Endodermal cell (in vitro differentiated cells): ENCODE measurements around the gene TMC7. TPM values are rescaled to one million over a fixed set of nuclear protein-coding genes. Genes with fewer than 3 reads are reported as not detected.
"Not testable (repeated sequence)": the region's sequence is repeated elsewhere in the genome, so short reads cannot be mapped to it uniquely, and the experiment has no call there.

Experiments
- DNase-seq: peaks from one replicate; pipeline ENCODE4 v3.0.0-alpha.2; 2017
- H3K27ac ChIP-seq: 2 replicates; pipeline ENCODE4 v1.5.1; 2013; ENCODE audit warnings: mild to moderate bottlenecking, low read depth, low read length, moderate library complexity
- H3K27me3 ChIP-seq: 2 replicates; pipeline ENCODE4 v1.6.1; 2013; ENCODE audit warnings: mild to moderate bottlenecking, low read length, moderate library complexity; ENCODE audit not compliant: insufficient read depth, control insufficient read depth, poor library complexity, severe bottlenecking
- H3K36me3 ChIP-seq: 2 replicates; pipeline ENCODE4 v1.7.0; 2013; ENCODE audit warnings: mild to moderate bottlenecking, low read length, moderate library complexity; ENCODE audit not compliant: control insufficient read depth, insufficient read depth
- H3K4me1 ChIP-seq: one replicate; pipeline ENCODE4 v1.7.0; 2013; ENCODE audit warnings: low read length; ENCODE audit not compliant: control insufficient read depth, insufficient read depth
- H3K4me3 ChIP-seq: 2 replicates; pipeline ENCODE4 v1.5.1; 2013; ENCODE audit warnings: mild to moderate bottlenecking, low read length, moderate library complexity
- H3K9ac ChIP-seq: 2 replicates; pipeline ENCODE4 v1.6.1; 2013; ENCODE audit warnings: mild to moderate bottlenecking, low read length, moderate library complexity; ENCODE audit not compliant: poor library complexity, severe bottlenecking; ENCODE audit errors: extremely low read depth
- H3K9me3 ChIP-seq: 2 replicates; pipeline ENCODE4 v1.6.1; 2013; ENCODE audit warnings: mild to moderate bottlenecking, low read length, moderate library complexity; ENCODE audit not compliant: control insufficient read depth
- H3K27ac Mint-ChIP-seq: 2 replicates; pipeline ENCODE4 v1.8.0; 2020; ENCODE audit warnings: mixed read lengths
- H3K27me3 Mint-ChIP-seq: 2 replicates; pipeline ENCODE4 v1.8.0; 2021; ENCODE audit warnings: mild to moderate bottlenecking, mixed read lengths; ENCODE audit not compliant: insufficient read depth
- H3K36me3 Mint-ChIP-seq: 2 replicates; pipeline ENCODE4 v1.8.0; 2020; ENCODE audit warnings: low read depth, mixed read lengths
- H3K4me1 Mint-ChIP-seq: 2 replicates; pipeline ENCODE4 v1.8.0; 2020; ENCODE audit warnings: mixed read lengths
- H3K4me3 Mint-ChIP-seq: 2 replicates; pipeline ENCODE4 v1.8.0; 2020; ENCODE audit warnings: mild to moderate bottlenecking, moderate library complexity, mixed read lengths
- H3K9me3 Mint-ChIP-seq: 2 replicates; pipeline ENCODE4 v1.8.0; 2020; ENCODE audit warnings: mild to moderate bottlenecking, mixed read lengths
- CTCF ChIP-seq: fragments of 200-600 bp; sonication (generic); conservative IDR thresholded peaks from 2 replicates; pipeline ENCODE4 v1.5.0; 2021; ENCODE audit warnings: antibody characterized with exemption, mild to moderate bottlenecking
- WGBS, 2 experiments: methylation state at CpG; one replicate each; pipeline versions ENCODE4 v1.1.5 to v1.1.7; 2013; ENCODE audit warnings: missing lambda C conversion rate in 2 of 2, mixed read lengths in 1 of 2; ENCODE audit not compliant: insufficient coverage in 1 of 2, insufficient read length in 1 of 2; 5-methylcytosine and 5-hydroxymethylcytosine counted together
- total RNA-seq, 2 donors: library from RNA; stranded (reverse); fragmentation: NEBNext Ultra II Directional in 1 of 2; extraction: Animal tissue kit (Norgen Biotek cat#: 25700) in 1 of 2; gene quantifications; 2 replicates in 1 of 2; 3 replicates in 1 of 2; pipeline ENCODE4 v1.2.1, GENCODE V29; 2021

The TMC7 gene
- total RNA-seq, 2 donors from 2014 or later = 14.9 to 16.6 TPM

GRCh38 chr16:18950469-18951185, 33.1 kb upstream of the TMC7 start:
- Histone ChIP-seq H3K27ac (no peak overlapping the region), H3K4me3 (no peak overlapping the region), H3K27me3 (no peaks in the 10 kb centered on the region), H3K9me3 (no peaks in the 10 kb centered on the region), H3K9ac (no peak overlapping the region), H3K36me3 (no peaks in the 10 kb centered on the region), H3K4me1 (no peaks in the 10 kb centered on the region)
- Mint-ChIP-seq H3K4me3 (no peak overlapping the region), H3K36me3 (no peaks in the 10 kb centered on the region), H3K27me3 (no peaks in the 10 kb centered on the region), H3K27ac (no peak overlapping the region), H3K9me3 (no peaks in the 10 kb centered on the region), H3K4me1 (no peaks in the 10 kb centered on the region)
- no peak for DNase-seq
- no peak for TF ChIP-seq CTCF
- WGBS, 2 experiments = 91 to 95% methylated on average over 5 to 9 of the region's 11 CpGs

GRCh38 chr16:18953547-18953946, 30.2 kb upstream of the TMC7 start:
- Histone ChIP-seq H3K9me3 (no peaks in the 10 kb centered on the region), H3K4me1 (no peaks in the 10 kb centered on the region), H3K4me3 (no peak overlapping the region), H3K9ac (no peak overlapping the region), H3K27ac (no peak overlapping the region), H3K27me3 (no peaks in the 10 kb centered on the region), H3K36me3 (no peaks in the 10 kb centered on the region)
- Mint-ChIP-seq H3K4me3 (no peak overlapping the region), H3K27ac (no peak overlapping the region), H3K4me1 (no peaks in the 10 kb centered on the region), H3K9me3 (no peaks in the 10 kb centered on the region), H3K27me3 (no peaks in the 10 kb centered on the region), H3K36me3 (no peaks in the 10 kb centered on the region)
- TF ChIP-seq CTCF = no peak
- no peak for DNase-seq

GRCh38 chr16:18955874-18956580, 27.7 kb upstream of the TMC7 start:
- not testable (repeated sequence) for H3K4me3 ChIP-seq, H3K4me1 Mint-ChIP-seq, H3K9ac ChIP-seq, H3K9me3 Mint-ChIP-seq, H3K27ac ChIP-seq, DNase-seq, H3K27ac Mint-ChIP-seq, H3K27me3 Mint-ChIP-seq, H3K4me1 ChIP-seq, H3K36me3 ChIP-seq, H3K9me3 ChIP-seq, H3K36me3 Mint-ChIP-seq, H3K4me3 Mint-ChIP-seq, H3K27me3 ChIP-seq
- 82 to 99% methylated on average over 5 to 15 of the region's 21 CpGs for WGBS, 2 experiments

GRCh38 chr16:18956658-18957241, 27.0 kb upstream of the TMC7 start:
- not testable (repeated sequence) for H3K36me3 Mint-ChIP-seq, H3K9me3 ChIP-seq, H3K36me3 ChIP-seq, H3K4me3 Mint-ChIP-seq, H3K9ac ChIP-seq, DNase-seq, H3K9me3 Mint-ChIP-seq, H3K27me3 ChIP-seq, H3K27me3 Mint-ChIP-seq, H3K4me1 ChIP-seq, H3K27ac ChIP-seq, H3K4me3 ChIP-seq, H3K4me1 Mint-ChIP-seq, H3K27ac Mint-ChIP-seq
- WGBS, 2 experiments = 87% methylated on average over 6 of the region's 6 CpGs; no CpG with 5 or more reads in 1 of the 2 experiments
